ENCODE data around the gene PTPRN2. TPM values are rescaled to one million over a fixed set of nuclear protein-coding genes. Genes with fewer than 3 reads are reported as not detected.
A peak's percentile ranks its signal among the peaks of the same experiment; 100 is the strongest.

PTPRN2 gene
- total and polyA plus RNA-seq, 9 of the 15 experiments (the other 6 are each of a cell fraction or from before 2014, with no cell fraction given), result not detected

DNA sequence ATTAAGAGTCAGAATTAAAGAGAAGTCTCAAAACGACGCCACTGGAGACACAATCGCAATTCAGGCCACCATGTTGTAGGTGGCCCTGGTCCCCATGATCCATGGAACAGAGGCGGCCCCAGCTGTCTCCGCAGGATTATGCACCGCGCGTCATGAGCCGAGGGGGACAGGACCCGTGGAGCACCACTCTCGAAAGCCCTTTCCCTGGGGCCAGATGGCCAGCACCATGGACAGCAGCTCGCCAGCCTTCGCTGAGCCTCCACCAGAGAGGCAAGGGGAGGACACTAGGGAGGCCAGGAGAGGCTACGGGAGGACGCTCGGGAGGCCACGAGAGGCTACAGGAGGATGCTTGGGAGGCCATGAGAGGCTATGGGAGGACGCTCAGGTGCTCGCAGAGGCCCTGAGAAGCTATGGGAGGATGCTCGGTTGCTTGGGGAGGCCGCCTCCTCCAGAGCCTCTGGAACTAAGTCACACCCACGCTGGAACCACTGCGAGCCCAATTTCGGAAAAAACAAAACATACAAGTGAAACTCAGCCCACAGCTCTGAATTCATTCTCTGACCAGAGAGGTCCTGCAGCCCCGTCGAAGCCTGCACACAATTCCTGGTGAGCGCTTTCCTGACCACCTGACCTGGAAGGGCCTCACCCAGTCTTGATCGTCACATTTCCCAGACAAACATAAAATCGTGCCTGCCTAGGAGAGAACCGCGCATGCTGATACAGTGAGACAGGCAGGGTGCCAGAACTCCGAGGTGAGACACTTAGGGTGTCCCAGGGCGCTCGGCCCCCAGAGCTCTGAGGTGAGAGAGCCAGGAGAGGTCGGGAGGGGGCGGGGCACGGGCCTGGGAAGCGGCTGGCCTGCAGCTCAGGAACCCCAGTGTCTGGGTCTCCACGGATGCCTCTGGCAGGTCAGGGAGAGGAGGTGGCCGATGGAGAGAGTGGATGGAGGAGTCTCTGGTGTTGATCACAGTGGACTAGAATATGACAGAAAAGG lies 224.4 kb downstream of the PTPRN2 start (continued):
- TF ChIP-seq, protein P1, sequence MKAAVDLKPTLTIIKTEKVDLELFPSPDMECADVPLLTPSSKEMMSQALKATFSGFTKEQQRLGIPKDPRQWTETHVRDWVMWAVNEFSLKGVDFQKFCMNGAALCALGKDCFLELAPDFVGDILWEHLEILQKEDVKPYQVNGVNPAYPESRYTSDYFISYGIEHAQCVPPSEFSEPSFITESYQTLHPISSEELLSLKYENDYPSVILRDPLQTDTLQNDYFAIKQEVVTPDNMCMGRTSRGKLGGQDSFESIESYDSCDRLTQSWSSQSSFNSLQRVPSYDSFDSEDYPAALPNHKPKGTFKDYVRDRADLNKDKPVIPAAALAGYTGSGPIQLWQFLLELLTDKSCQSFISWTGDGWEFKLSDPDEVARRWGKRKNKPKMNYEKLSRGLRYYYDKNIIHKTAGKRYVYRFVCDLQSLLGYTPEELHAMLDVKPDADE (conservative IDR thresholded peaks at IDR 0.05; ENCODE audit: control insufficient read depth, low read depth, low read length), result no peak
- TF ChIP-seq SP2 (IDR thresholded peaks at IDR 0.05; ENCODE audit: extremely low read depth, low read depth, low read length, poor library complexity, severe bottlenecking) (no peak), GABPB1 (CRISPR knock-in tag; IDR thresholded peaks at IDR 0.05) (no peak), BRF1 (IDR thresholded peaks at IDR 0.05; ENCODE audit: borderline replicate concordance, extremely low read depth, insufficient read length) (no peak), CBX3 (IDR thresholded peaks at IDR 0.05; ENCODE audit: borderline replicate concordance in 1 of 2, low read length in 2 of 2) (peak in 1 of 2 experiments; percentile 55; a peak in 1 of 3 replicates), KLF1 (tag; IDR thresholded peaks at IDR 0.05) (no peak), NUFIP1 (IDR thresholded peaks at IDR 0.05; ENCODE audit: partially characterized antibody) (no peak)
- TF ChIP-seq, protein P2, sequence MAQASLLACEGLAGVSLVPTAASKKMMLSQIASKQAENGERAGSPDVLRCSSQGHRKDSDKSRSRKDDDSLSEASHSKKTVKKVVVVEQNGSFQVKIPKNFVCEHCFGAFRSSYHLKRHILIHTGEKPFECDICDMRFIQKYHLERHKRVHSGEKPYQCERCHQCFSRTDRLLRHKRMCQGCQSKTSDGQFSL (CRISPR knock-in tag; IDR thresholded peaks at IDR 0.05), result peak; percentile 49; the same call in 1 of the 2 replicates
- TF ChIP-seq, protein P2 (tag; IDR thresholded peaks at IDR 0.05), result no peak
- TF ChIP-seq, protein P3, sequence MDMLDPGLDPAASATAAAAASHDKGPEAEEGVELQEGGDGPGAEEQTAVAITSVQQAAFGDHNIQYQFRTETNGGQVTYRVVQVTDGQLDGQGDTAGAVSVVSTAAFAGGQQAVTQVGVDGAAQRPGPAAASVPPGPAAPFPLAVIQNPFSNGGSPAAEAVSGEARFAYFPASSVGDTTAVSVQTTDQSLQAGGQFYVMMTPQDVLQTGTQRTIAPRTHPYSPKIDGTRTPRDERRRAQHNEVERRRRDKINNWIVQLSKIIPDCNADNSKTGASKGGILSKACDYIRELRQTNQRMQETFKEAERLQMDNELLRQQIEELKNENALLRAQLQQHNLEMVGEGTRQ (CRISPR knock-in tag; IDR thresholded peaks at IDR 0.05), result peak; percentile 17; the same call in 1 of the 2 replicates
- TF ChIP-seq, protein P4, sequence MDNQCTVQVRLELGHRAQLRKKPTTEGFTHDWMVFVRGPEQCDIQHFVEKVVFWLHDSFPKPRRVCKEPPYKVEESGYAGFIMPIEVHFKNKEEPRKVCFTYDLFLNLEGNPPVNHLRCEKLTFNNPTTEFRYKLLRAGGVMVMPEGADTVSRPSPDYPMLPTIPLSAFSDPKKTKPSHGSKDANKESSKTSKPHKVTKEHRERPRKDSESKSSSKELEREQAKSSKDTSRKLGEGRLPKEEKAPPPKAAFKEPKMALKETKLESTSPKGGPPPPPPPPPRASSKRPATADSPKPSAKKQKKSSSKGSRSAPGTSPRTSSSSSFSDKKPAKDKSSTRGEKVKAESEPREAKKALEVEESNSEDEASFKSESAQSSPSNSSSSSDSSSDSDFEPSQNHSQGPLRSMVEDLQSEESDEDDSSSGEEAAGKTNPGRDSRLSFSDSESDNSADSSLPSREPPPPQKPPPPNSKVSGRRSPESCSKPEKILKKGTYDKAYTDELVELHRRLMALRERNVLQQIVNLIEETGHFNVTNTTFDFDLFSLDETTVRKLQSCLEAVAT (IDR thresholded peaks at IDR 0.05), result no peak
- TF ChIP-seq, protein P5, sequence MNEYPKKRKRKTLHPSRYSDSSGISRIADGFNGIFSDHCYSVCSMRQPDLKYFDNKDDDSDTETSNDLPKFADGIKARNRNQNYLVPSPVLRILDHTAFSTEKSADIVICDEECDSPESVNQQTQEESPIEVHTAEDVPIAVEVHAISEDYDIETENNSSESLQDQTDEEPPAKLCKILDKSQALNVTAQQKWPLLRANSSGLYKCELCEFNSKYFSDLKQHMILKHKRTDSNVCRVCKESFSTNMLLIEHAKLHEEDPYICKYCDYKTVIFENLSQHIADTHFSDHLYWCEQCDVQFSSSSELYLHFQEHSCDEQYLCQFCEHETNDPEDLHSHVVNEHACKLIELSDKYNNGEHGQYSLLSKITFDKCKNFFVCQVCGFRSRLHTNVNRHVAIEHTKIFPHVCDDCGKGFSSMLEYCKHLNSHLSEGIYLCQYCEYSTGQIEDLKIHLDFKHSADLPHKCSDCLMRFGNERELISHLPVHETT (CRISPR knock-in tag; conservative IDR thresholded peaks at IDR 0.05 in 1 of 2, IDR thresholded peaks at IDR 0.05 in 1 of 2), result peak in 1 of 2 experiments; percentile 73; a peak in 1 of 4 replicates
- TF ChIP-seq, protein P6, sequence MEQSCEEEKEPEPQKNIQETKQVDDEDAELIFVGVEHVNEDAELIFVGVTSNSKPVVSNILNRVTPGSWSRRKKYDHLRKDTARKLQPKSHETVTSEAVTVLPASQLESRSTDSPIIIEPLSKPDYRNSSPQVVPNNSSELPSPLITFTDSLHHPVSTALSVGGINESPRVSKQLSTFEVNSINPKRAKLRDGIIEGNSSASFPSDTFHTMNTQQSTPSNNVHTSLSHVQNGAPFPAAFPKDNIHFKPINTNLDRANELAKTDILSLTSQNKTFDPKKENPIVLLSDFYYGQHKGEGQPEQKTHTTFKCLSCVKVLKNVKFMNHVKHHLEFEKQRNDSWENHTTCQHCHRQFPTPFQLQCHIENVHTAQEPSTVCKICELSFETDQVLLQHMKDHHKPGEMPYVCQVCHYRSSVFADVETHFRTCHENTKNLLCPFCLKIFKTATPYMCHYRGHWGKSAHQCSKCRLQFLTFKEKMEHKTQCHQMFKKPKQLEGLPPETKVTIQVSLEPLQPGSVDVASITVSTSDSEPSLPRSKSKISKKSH (CRISPR knock-in tag; IDR thresholded peaks at IDR 0.05), result no peak
